NCI-H510A treated with DMSO at 0.1 percent for 48 hours (cell line): ENCODE results near the gene MACIR.
A peak's percentile ranks its signal among the peaks of the same experiment; 100 is the strongest.
"Not testable (repeated sequence)": the region's sequence is repeated elsewhere in the genome, so short reads cannot be mapped to it uniquely, and the experiment has no call there.

ENCODE experiments used
- DNase-seq: peaks from one replicate; lab custom pipeline; 2025; lab: John Stamatoyannopoulos, UW

Gene MACIR

GRCh38 chr5:103258368-103258956 is at the start of gene MACIR:
Gene MACIR, plus strand, starts transcription at chr5:103258763. Its CDS starts 17,157 bp downstream, at chr5:103275920.
- peak; percentile 88 for DNase-seq

- DNase-seq: no peak
Measured at GRCh38 chr5:103209065-103209464, 49.5 kb upstream of the MACIR start.

GRCh38 chr5:103210952-103211351 is 47.6 kb upstream of the MACIR start:
- DNase-seq: no peak

GRCh38 chr5:103211576-103212561 is 46.7 kb upstream of the MACIR start:
- DNase-seq: no peak

GRCh38 chr5:103216137-103216536 is 42.4 kb upstream of the MACIR start:
- no peak for DNase-seq

GRCh38 chr5:103216697-103217096 is 41.9 kb upstream of the MACIR start:
- no peak for DNase-seq

- no peak for DNase-seq
Measured at GRCh38 chr5:103217101-103217500, 41.5 kb upstream of the MACIR start.

- no peak for DNase-seq
Measured at GRCh38 chr5:103218164-103218563, 40.4 kb upstream of the MACIR start.

- DNase-seq: not testable (repeated sequence)
Measured at GRCh38 chr5:103219074-103219473, 39.5 kb upstream of the MACIR start.

GRCh38 chr5:103223031-103223955 is 35.3 kb upstream of the MACIR start:
- no peak for DNase-seq

- DNase-seq: peak; percentile 39
Measured at GRCh38 chr5:103224118-103224893, 34.3 kb upstream of the MACIR start.

GRCh38 chr5:103224894-103225246 is 33.7 kb upstream of the MACIR start:
- DNase-seq: no peak

- DNase-seq: no peak
Measured at GRCh38 chr5:103228061-103228460, 30.5 kb upstream of the MACIR start.

GRCh38 chr5:103228588-103228987 is 30.0 kb upstream of the MACIR start:
- no peak for DNase-seq

- DNase-seq: peak; percentile 1
Measured at GRCh38 chr5:103232393-103232999, 26.1 kb upstream of the MACIR start.

- DNase-seq: no peak
Measured at GRCh38 chr5:103234239-103234975, 24.2 kb upstream of the MACIR start.

- no peak for DNase-seq
Measured at GRCh38 chr5:103235891-103236290, 22.7 kb upstream of the MACIR start.

- DNase-seq: no peak
Measured at GRCh38 chr5:103237778-103238177, 20.8 kb upstream of the MACIR start.

- DNase-seq: no peak
Measured at GRCh38 chr5:103243665-103244064, 14.9 kb upstream of the MACIR start.

GRCh38 chr5:103244398-103244797 is 14.2 kb upstream of the MACIR start:
- no peak for DNase-seq
